Suprapubic skin (tissue), 4 donors: Measurements from ENCODE around the gene FAM227A. TPM values are rescaled to one million over a fixed set of nuclear protein-coding genes. Genes with fewer than 3 reads are reported as not detected.

ENCODE experiments used
- DNase-seq, 2 donors: peaks; one replicate each; pipeline ENCODE4 v3.0.0-alpha.2; 2019; ENCODE audit warnings: low spot score in 2 of 2
- H3K27ac ChIP-seq: fragments of 200-600 bp; sonication (generic); one replicate; pipeline ENCODE4 v1.5.1; 2019
- H3K27me3 ChIP-seq: fragments of 200-600 bp; sonication (generic); one replicate; pipeline ENCODE4 v1.5.1; 2019
- H3K36me3 ChIP-seq: fragments of 200-600 bp; sonication (generic); one replicate; pipeline ENCODE4 v1.5.1; 2019
- H3K4me1 ChIP-seq: fragments of 200-600 bp; sonication (generic); one replicate; pipeline ENCODE4 v1.5.1; 2019
- H3K4me3 ChIP-seq: fragments of 200-600 bp; sonication (generic); one replicate; pipeline ENCODE4 v1.5.1; 2019; ENCODE audit warnings: mild to moderate bottlenecking
- H3K9me3 ChIP-seq: fragments of 200-600 bp; sonication (generic); one replicate; pipeline ENCODE4 v1.5.1; 2019
- CTCF ChIP-seq, 2 donors: fragments of 200-600 bp in 1 of 2; fragments of 450-650 bp in 1 of 2; sonication (generic) in 1 of 2; IDR thresholded peaks; one replicate each; pipeline ENCODE4 v1.5.1; 2016 to 2019; ENCODE audit warnings: antibody characterized with exemption in 2 of 2, mild to moderate bottlenecking in 1 of 2, moderate library complexity in 1 of 2
- EP300 ChIP-seq: sonication (generic); formaldehyde crosslinking; IDR thresholded peaks from one replicate; pipeline ENCODE4 v1.6.1; 2017; ENCODE audit warnings: antibody characterized with exemption
- POLR2A ChIP-seq, 2 donors: fragments of 450-650 bp; IDR thresholded peaks; one replicate each; pipeline ENCODE4 v1.6.1; 2017; ENCODE audit warnings: antibody characterized with exemption in 2 of 2, mild to moderate bottlenecking in 2 of 2, moderate library complexity in 2 of 2
- POLR2AphosphoS5 ChIP-seq, 3 donors: sonication (generic); formaldehyde crosslinking; IDR thresholded peaks; one replicate each; pipeline ENCODE4 v1.6.1; 2017; ENCODE audit warnings: antibody characterized with exemption in 3 of 3
- WGBS: methylation state at CpG from one replicate; pipeline ENCODE4 v1.1.5; 2018; 5-methylcytosine and 5-hydroxymethylcytosine counted together
- total RNA-seq, 4 donors: library from RNA; depleted of rRNA; stranded (reverse); fragments of >200 nt; gene quantifications; one replicate each; pipeline ENCODE4 v1.1.0, GENCODE V29; 2016

FAM227A gene
- total RNA-seq, 4 donors from 2014 or later: 0.89 to 6.2 (median 2.2) TPM

GRCh38 chr22:38572065-38572464, 84.1 kb downstream of the FAM227A start:
- DNase-seq: no peak
- no peaks in the 10 kb centered on the region for H3K27me3 ChIP-seq
- 9% methylated on average over 3 of the region's 3 CpGs for WGBS

GRCh38 chr22:38570779-38571364, 85.3 kb downstream of the FAM227A start:
- 2% methylated on average over 14 of the region's 14 CpGs for WGBS
- Histone ChIP-seq H3K4me3 (peak overlapping the region; percentile 64), H3K36me3 (no peaks in the 10 kb centered on the region), H3K27me3 (no peaks in the 10 kb centered on the region), H3K27ac (peak overlapping the region; percentile 47), H3K9me3 (no peaks in the 10 kb centered on the region), H3K4me1 (peaks cover 18% of the 10 kb centered on the region)
- peak in 1 of 2 donors; percentile 64 for DNase-seq
- TF ChIP-seq POLR2A (IDR thresholded peaks at IDR 0.05) (no peak), POLR2AphosphoS5 (IDR thresholded peaks at IDR 0.05) (no peak), EP300 (no peak), CTCF (IDR thresholded peaks at IDR 0.05) (no peak)

More at GRCh38 chr22:38572065-38572464, 84.1 kb downstream of the FAM227A start:
- Histone ChIP-seq H3K4me1 (peaks cover 18% of the 10 kb centered on the region), H3K27ac (no peak overlapping the region), H3K4me3 (no peak overlapping the region), H3K9me3 (no peaks in the 10 kb centered on the region), H3K36me3 (no peaks in the 10 kb centered on the region)
- peak in 1 of 2 donors; percentile 9 for TF ChIP-seq CTCF (IDR thresholded peaks at IDR 0.05)
- no peak for TF ChIP-seq POLR2A (IDR thresholded peaks at IDR 0.05)
- no peak for TF ChIP-seq EP300
- no peak for TF ChIP-seq POLR2AphosphoS5 (IDR thresholded peaks at IDR 0.05)

GRCh38 chr22:38569972-38570778, 86.0 kb downstream of the FAM227A start, which contains the start of gene DMC1:
Gene DMC1 (minus strand): TSS chr22:38570183. CDS start chr22:38568256, 1,927 bp downstream.
- H3K27me3 ChIP-seq: no peaks in the 10 kb centered on the region
- H3K36me3 ChIP-seq: no peaks in the 10 kb centered on the region

GRCh38 chr22:38569181-38569971, 86.8 kb downstream of the FAM227A start:
- H3K4me1 ChIP-seq: peaks cover 18% of the 10 kb centered on the region
- H3K36me3 ChIP-seq: no peaks in the 10 kb centered on the region
- H3K4me3 ChIP-seq: peak overlapping the region; percentile 64
- peak overlapping the region; percentile 54 for H3K27ac ChIP-seq
- peak in 1 of 2 donors; percentile 63 for DNase-seq
- no peaks in the 10 kb centered on the region for H3K27me3 ChIP-seq
- TF ChIP-seq CTCF (IDR thresholded peaks at IDR 0.05): no peak
- WGBS: 29% methylated on average over 21 of the region's 32 CpGs
- H3K9me3 ChIP-seq: no peaks in the 10 kb centered on the region

More at GRCh38 chr22:38569972-38570778, 86.0 kb downstream of the FAM227A start, which contains the start of gene DMC1:
- H3K4me3 ChIP-seq: peak within 1 kb of the TSS; percentile 64
- WGBS: under 1% methylated on average over 31 of the region's 64 CpGs
- peaks cover 18% of the 10 kb centered on the region for H3K4me1 ChIP-seq
- peak; percentile 97 for DNase-seq
- H3K9me3 ChIP-seq: no peaks in the 10 kb centered on the region
- TF ChIP-seq CTCF (IDR thresholded peaks at IDR 0.05) (no peak), POLR2AphosphoS5 (IDR thresholded peaks at IDR 0.05) (no peak), EP300 (no peak), POLR2A (IDR thresholded peaks at IDR 0.05) (no peak)
- peak within 1 kb of the TSS; percentile 54 for H3K27ac ChIP-seq
